Germinal center (tissue), 1 donor: ENCODE results near the gene PCNA.

ENCODE experiments used
- DNase-seq: peaks from one replicate; pipeline ENCODE4 v3.0.0; 2012; ENCODE audit warnings: mixed read lengths, low spot score

PCNA gene

GRCh38 chr20:5065166-5065878, 54.4 kb downstream of the PCNA start:
- DNase-seq, result no peak
